HepG2 (cell line): ENCODE results near the gene PRDM15. TPM values are rescaled to one million over a fixed set of nuclear protein-coding genes. Genes with fewer than 3 reads are reported as not detected.

Experiments
- BCL6 ChIP-seq: IDR thresholded peaks from 2 replicates; pipeline ENCODE4 v1.6.1; 2016; ENCODE audit warnings: missing genetic modification reagents, missing compliant biosample characterization
- CBX2 ChIP-seq, 2 experiments: fragments of 200-600 bp in 1 of 2; sonication (generic); formaldehyde crosslinking in 1 of 2; IDR thresholded peaks; 2 replicates each; pipeline versions ENCODE4 v1.7.0 to v1.8.1; 2018 to 2022; ENCODE audit warnings: low read depth in 2 of 2, low read length in 1 of 2, mild to moderate bottlenecking in 1 of 2, missing genetic modification reagents in 1 of 2
- GTF3A ChIP-seq: sonication (generic); formaldehyde crosslinking; conservative IDR thresholded peaks from 2 replicates; pipeline ENCODE4 v1.4.0; 2020; ENCODE audit warnings: mild to moderate bottlenecking, missing genetic modification reagents
- HNF4A ChIP-seq: sonication (generic); formaldehyde crosslinking; IDR thresholded peaks from 2 replicates; pipeline ENCODE4 v1.4.0; 2020; ENCODE audit warnings: missing genetic modification reagents
- KAT8 ChIP-seq: IDR thresholded peaks from 2 replicates; pipeline ENCODE4 v1.6.1; 2016; ENCODE audit warnings: missing genetic modification reagents, missing compliant biosample characterization
- NFE2L2 ChIP-seq: fragments of 150-350 bp; IDR thresholded peaks from 2 replicates; pipeline ENCODE4 v1.6.1; 2014; ENCODE audit warnings: low read length
- NR0B2 ChIP-seq: sonication (generic); formaldehyde crosslinking; IDR thresholded peaks from 2 replicates; pipeline ENCODE4 v1.4.0; 2020; ENCODE audit warnings: mild to moderate bottlenecking, missing genetic modification reagents
- PBX3 ChIP-seq: sonication (generic); formaldehyde crosslinking; IDR thresholded peaks from 2 replicates; pipeline ENCODE4 v1.8.1; 2023; ENCODE audit warnings: missing genetic modification reagents, inconsistent platforms, borderline replicate concordance
- RBM39 ChIP-seq: fragments of 200-400 bp; formaldehyde crosslinking; IDR thresholded peaks from one replicate; pipeline ENCODE4 v1.6.1; 2018; ENCODE audit warnings: antibody characterized with exemption, mild to moderate bottlenecking, low read depth, low read length; ENCODE audit not compliant: poor library complexity, severe bottlenecking
- RFXAP ChIP-seq: sonication (generic); formaldehyde crosslinking; IDR thresholded peaks from 2 replicates; pipeline ENCODE4 v1.4.0; 2020; ENCODE audit warnings: missing genetic modification reagents, borderline replicate concordance
- RXRA ChIP-seq: sonication (generic); formaldehyde crosslinking; IDR thresholded peaks from 2 replicates; pipeline ENCODE4 v1.5.1; 2020; ENCODE audit warnings: missing genetic modification reagents
- SAP130 ChIP-seq: IDR thresholded peaks from 2 replicates; pipeline ENCODE4 v1.6.1; 2016; ENCODE audit warnings: low read depth
- TEF ChIP-seq: sonication (generic); formaldehyde crosslinking; IDR thresholded peaks from 2 replicates; pipeline ENCODE4 v1.5.0; 2020; ENCODE audit warnings: missing genetic modification reagents
- U2AF2 ChIP-seq: fragments of 200-400 bp; formaldehyde crosslinking; IDR thresholded peaks from 2 replicates; pipeline ENCODE4 v1.6.1; 2017; ENCODE audit warnings: low read depth, mild to moderate bottlenecking, low read length
- ZBTB3 ChIP-seq: sonication (generic); formaldehyde crosslinking; IDR thresholded peaks from 2 replicates; pipeline ENCODE4 v1.4.0; 2020; ENCODE audit warnings: low read depth, mild to moderate bottlenecking, moderate library complexity, missing genetic modification reagents, borderline replicate concordance
- ZNF160 ChIP-seq: sonication (generic); formaldehyde crosslinking; IDR thresholded peaks from 2 replicates; pipeline ENCODE4 v1.8.0; 2022; ENCODE audit warnings: mild to moderate bottlenecking, inconsistent platforms, missing genetic modification reagents
- ZNF234 ChIP-seq: sonication (generic); formaldehyde crosslinking; conservative IDR thresholded peaks from 2 replicates; pipeline ENCODE4 v1.5.1; 2020; ENCODE audit warnings: mild to moderate bottlenecking, missing genetic modification reagents
- ZNF414 ChIP-seq: sonication (generic); formaldehyde crosslinking; IDR thresholded peaks from 2 replicates; pipeline ENCODE4 v1.5.0; 2020; ENCODE audit warnings: missing genetic modification reagents
- ZNF430 ChIP-seq: sonication (generic); formaldehyde crosslinking; IDR thresholded peaks from 2 replicates; pipeline ENCODE4 v1.9.0; 2021; ENCODE audit warnings: mild to moderate bottlenecking, missing genetic modification reagents
- ZNF800 ChIP-seq: sonication (generic); formaldehyde crosslinking; IDR thresholded peaks from 2 replicates; pipeline ENCODE4 v1.4.0; 2020; ENCODE audit warnings: missing genetic modification reagents
- ZNF850 ChIP-seq: sonication (generic); formaldehyde crosslinking; conservative IDR thresholded peaks from 2 replicates; pipeline ENCODE4 v1.9.0; 2021; ENCODE audit warnings: mild to moderate bottlenecking, missing genetic modification reagents
- polyA plus RNA-seq, 8 experiments: library from polyadenylated mRNA; depleted of rRNA in 3 of 8; stranded (reverse) in 7 of 8; unstranded in 1 of 8; fragments of >200 nt; fragmentation: Illumina TruSeq in 4 of 8; extraction: Trizol in 4 of 8; gene quantifications; 2 replicates each; pipeline versions ENCODE4 v1.2.1 to v1.2.3, GENCODE V29; 2011 to 2016; ENCODE audit warnings: low read depth in 4 of 8, missing spikeins in 1 of 8, mixed read lengths in 1 of 8; ENCODE audit not compliant: insufficient read depth in 1 of 8
- total RNA-seq, 5 experiments: library from RNA; depleted of rRNA; stranded (reverse); fragments of >200 nt; fragmentation: Illumina TruSeq; extraction: Trizol; gene quantifications; 2 replicates each; pipeline ENCODE4 v1.2.3, GENCODE V29; 2016; ENCODE audit warnings: low read depth in 1 of 5

The PRDM15 gene
- total and polyA plus RNA-seq, 2 of the 13 experiments (the other 11 are each of a cell fraction or from before 2014, with no cell fraction given): 4.0 to 6.9 TPM

- TF ChIP-seq ZNF850 (CRISPR knock-in tag): no peak
- TF ChIP-seq ZNF160: no peak
- no peak for TF ChIP-seq NFE2L2
- no peak for TF ChIP-seq ZNF414 (CRISPR knock-in tag)
- TF ChIP-seq ZNF430 (CRISPR knock-in tag): peak; percentile 23; the same call in 1 of the 2 replicates
- no peak for TF ChIP-seq ZNF800
- TF ChIP-seq RXRA (CRISPR knock-in tag): no peak
- TF ChIP-seq BCL6 (CRISPR knock-in tag): peak; percentile 64; the same call in 1 of the 2 replicates
- no peak for TF ChIP-seq NR0B2 (CRISPR knock-in tag)
- peak; percentile 12; the same call in 1 of the 2 replicates for TF ChIP-seq SAP130 (CRISPR knock-in tag)
- TF ChIP-seq KAT8 (CRISPR knock-in tag): peak; percentile 24; the same call in 1 of the 2 replicates
- peak; percentile 23; the same call in 1 of the 2 replicates for TF ChIP-seq ZBTB3
- TF ChIP-seq RFXAP (CRISPR knock-in tag): no peak
- no peak for TF ChIP-seq ZNF234
- no peak for TF ChIP-seq TEF (CRISPR knock-in tag)
- peak; percentile 57 for TF ChIP-seq CBX2 (IDR thresholded peaks at IDR 0.05; ENCODE audit: low read depth, low read length)
- no peak for TF ChIP-seq CBX2 (CRISPR knock-in tag; IDR thresholded peaks at IDR 0.05; ENCODE audit: low read depth)
- no peak for TF ChIP-seq U2AF2
- TF ChIP-seq GTF3A: no peak
- 0 out of 2 replicates have a peak, but pooled peaks have one; percentile 8 for TF ChIP-seq HNF4A (CRISPR knock-in tag)
- no peak for TF ChIP-seq PBX3
- TF ChIP-seq RBM39: no peak
These were observed 111.3 kb downstream of the PRDM15 start (continued) for GRCh38 chr21:41767606-41768436.
